Activated CD8-positive, alpha-beta memory T cell treated with anti-CD3 and anti-CD28 coated beads for 48 hours (primary cell): ENCODE measurements around the gene ST8SIA6.

ENCODE experiments used
- DNase-seq, 3 experiments: peaks; one replicate each; pipeline ENCODE4 v3.0.0-alpha.2; 2020; ENCODE audit warnings: low read depth in 2 of 3, low spot score in 2 of 3

Gene ST8SIA6

GRCh38 chr10:17272648-17273047, 181.7 kb downstream of the ST8SIA6 start:
- no peak for DNase-seq
